GM11168 (cell line): ENCODE measurements around the gene WDCP.
"Not testable (repeated sequence)": the region's sequence is repeated elsewhere in the genome, so short reads cannot be mapped to it uniquely, and the experiment has no call there.

ENCODE experiments used
- in situ Hi-C: fragments of 300-500 bp; cut with MboI; formaldehyde crosslinking; loops from one replicate; pipeline ENCODE4 v1.12.0; 2022; ENCODE audit warnings: low sequenced_read_pairs; ENCODE audit not compliant: unreplicated experiment

Gene WDCP

DNA sequence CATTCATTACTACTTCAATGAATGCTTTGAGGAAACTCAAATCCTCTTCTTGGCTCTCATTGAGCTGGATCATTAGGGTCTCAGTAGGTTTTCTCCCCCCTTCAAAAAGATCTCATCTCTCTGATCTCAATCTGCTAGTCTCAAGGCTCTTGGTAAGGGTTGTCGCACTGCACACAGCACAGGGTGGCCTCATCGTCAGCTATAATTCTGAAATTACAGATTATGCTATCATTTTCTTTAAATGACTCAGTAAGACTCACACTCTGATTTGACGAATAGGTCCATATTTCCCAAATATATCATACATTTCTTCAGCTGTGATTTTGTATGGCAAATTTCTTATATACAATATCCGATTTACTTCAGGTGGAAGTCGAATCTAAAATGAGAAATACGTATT is 26.6 kb upstream of the WDCP start:
- in situ Hi-C loops = no loop called here

DNA sequence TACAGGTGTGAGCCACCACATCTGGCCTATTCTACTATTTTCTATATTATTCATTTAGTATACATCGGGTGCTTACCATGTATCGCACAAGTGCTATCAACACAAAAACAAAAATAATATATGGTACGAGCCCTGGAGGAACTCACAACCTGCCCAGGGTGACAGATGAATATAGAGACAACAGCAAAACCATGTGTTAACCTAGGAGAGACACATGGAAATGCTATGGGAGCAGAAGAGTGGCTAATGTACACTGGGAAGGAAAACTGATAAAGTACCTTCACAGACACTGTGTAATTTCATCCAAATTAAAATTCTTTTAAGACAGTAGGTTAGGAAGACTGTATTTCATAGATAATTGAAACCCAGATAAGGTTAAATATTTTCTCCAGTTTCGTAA is 25.1 kb upstream of the WDCP start:
- in situ Hi-C loops = no loop called here

DNA sequence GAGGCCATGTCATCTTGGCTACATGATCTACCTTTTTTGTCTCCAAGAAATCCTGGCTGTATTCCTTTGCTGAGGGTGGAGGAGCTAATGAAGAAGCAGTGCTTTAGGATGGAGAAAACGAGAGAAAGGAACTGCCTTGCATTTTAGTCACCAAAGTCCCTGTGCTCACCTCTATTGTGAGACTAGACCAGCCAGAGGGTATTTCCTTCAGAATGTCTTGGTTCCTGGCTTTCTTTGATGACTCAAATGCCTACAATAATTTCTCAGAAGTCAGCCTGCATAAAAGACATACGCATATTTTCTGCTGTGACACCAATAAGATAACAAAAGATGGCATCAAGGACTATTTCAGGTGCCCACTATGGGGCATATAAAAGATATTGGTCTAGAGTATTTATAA is 18.1 kb upstream of the WDCP start:
- in situ Hi-C loops = loop anchor here (10.0 kb wide), 1 partner anchor 241 kb away; no protein-coding TSS in a partner anchor

DNA sequence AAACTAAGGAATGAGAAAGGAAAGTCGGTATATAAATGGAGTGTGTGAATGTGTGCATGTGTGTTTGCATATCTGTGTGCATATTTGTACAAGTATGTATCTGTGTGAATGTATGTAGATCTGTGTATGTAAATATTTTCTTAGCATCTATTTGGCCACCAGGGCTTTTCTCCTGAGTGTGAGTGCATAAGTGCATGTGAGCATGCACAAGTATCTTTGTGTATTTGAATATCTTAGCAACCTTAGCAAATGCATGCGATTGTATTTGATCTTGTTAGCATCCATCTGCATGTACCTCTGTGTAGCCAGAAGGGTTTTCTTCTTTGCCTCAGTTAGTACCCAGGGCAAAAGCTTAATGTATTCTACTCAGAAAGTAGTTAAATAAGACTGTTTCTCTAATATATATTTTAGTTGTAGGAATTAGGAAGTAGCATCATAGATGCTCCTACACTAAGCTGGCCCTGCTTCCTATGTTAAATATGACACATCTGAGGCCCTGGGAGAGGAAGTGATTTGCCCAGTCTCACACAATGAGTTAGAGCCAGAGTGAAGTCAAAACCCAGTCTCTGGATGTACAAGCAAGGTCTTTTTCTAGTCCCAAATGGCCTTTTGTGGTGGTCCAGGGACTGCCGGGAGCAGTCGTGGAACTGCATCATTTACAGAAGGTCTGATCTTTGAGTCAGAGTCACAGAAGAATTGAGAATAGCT is 11.5 kb upstream of the WDCP start:
- in situ Hi-C loops = no loop called here

DNA sequence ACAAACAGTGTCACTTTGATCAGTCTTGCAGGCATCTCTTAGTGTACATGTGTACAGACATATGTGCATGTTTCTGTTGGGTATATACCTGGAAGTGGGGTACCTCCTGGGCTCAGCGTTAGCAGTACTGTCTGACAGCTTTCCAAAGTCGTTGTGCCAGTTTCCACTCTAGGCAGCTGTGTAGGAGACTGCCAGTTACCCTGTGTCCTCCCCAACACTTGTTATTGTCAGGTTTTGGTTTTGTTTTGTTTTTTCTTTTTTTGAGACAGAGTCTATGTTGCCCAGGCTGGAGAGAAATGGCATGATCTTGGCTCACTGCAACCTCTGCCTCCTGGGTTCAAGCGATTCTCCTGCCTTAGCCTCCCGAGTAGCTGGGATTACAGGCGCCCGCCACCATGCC is 8.6 kb upstream of the WDCP start:
- in situ Hi-C loops = no loop called here

DNA sequence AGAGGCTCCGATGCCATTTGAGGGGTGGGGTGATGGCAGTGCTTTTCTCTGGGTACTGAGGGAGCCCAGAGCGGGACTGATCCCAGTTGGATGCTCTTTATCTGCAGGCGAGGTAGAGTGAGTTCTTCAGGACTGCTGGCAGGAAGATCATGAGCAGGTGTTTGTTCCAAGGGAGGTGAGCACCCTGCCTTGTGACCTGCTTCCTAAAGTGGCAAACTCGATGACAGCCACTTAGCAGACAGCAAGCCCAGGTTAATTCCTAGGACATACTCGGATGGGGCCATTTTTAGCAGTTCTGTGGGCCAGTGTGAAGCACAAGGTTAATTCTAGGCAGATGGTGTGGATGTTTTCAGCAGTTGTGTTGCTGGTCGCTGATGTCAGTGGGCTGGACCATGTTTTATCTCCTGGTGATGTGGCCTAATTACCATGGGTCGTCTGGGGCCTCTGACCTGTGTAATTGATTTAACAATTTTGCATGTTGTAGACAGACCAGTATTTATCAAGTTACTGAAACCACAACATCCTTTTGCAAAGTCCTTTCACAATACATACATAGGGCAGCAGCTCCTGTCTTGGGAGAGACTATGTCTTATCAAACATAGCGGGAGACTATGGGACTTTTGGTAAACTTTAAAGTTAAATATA is 7.3 kb upstream of the WDCP start:
- in situ Hi-C loops = no loop called here

DNA sequence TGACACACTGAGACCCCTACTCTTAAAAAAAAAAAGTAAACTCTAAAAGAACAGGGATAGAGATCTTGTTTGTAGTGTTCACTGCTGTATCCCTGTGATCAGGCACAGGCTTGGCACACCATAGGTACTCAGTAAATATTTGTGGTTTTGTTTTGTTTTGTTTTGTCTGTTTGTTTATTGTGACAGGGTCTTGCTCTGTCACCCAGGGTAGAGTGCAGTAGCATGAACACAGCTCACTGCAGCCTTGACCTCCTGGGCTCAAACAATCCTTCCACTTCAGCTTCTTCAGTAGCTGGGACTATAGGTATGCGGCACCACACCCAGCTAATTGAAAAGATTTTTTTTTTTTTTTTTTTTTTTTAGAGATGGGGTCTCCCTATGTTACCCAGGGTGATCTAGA is 5.8 kb upstream of the WDCP start:
- in situ Hi-C loops = no loop called here

DNA sequence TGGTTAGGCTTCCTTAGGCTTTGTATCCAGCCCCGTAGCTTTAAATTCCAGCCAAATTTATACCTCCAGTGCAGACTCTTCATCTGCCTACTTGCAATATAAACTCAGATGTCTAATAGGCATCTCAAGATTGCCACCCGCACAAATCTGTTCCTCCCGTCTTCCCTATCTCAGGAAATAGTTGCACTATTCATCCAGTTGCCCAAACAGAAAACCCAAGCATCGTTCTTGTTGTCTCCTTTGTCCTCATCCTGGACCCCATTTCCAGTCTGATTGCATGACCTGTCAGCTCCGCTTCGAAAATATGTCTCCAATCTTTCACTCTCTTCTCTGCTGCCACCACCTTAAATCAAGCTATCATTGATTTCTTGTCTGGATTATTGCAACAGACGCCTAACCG is 4.6 kb upstream of the WDCP start:
- in situ Hi-C loops = no loop called here

DNA sequence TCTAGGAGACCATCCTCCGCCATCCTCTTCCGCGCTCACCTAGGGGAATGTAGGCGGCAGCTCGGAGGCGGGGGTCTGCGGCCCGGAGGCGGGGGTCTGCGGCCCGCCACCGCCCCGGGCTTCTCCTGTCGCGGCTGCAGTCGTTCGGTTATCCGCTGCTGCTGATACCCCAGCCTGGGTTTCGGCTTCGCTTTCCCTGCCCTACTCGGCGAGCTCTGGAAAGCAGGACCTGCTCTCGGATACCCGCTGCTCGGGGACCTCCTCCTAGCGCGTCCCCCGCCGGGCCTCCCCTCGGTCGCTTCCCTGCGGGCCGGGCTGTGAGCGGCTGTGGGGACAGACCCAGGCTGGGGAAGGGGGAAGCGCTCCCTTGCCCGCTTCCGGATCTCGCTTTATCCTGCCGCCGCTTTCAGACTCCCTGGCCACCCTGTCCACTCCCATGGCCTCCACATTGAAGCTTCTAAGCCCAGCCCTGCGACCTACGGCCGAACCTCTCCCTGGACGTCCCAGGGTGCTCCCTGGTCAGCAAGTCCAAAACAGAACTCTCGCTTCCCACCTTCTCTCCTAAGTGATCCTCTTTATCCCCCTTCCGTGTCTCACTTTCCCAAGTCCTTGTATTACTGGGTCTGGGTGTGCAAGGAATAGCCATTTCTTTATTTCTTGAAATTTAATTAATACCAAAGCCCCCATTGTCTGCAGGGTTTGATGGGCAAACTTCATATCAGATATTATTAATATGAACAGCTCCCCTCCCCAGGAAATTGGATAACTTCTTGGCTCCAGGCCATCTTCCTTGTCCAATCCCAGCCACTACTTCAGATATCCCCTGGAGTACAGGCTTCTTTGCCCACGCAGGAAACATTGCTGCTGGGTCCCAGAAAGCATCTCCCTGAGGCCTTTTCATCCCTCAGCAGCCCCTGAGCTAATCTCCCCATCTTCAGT is 3.1 kb upstream of the WDCP start:
- in situ Hi-C loops = no loop called here

DNA sequence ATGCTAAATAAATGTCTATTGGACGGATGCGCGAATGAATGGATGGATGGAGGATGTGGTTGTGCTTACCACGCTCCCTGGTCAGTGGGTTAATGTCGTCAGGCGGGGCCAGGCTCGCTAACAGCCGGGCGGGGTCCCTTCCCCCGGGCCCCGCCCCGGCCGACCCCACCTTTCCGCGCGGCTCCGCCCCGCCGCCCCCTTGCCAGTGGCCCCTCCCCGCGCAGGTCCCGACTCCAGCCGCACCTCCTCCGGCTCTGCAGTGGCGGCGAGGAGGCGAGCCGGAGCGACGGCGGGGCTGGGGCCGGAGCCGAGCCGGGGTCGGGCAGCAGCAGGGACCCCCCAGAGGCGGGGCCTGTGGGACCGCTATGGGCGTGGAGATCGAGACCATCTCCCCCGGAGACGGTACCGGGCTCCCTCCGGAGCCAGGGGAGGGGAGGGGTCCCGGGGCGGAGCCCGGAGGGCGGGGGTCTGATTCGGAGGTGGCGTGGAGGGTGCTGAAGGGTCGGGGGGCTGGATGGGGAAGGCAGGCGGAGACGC is 2.4 kb upstream of the WDCP start, which contains the start of gene FKBP1B:
FKBP1B (plus strand) TSS at position 257 of the 537 bp plus-strand sequence; CDS start at position 366, 109 bp downstream.
- in situ Hi-C loops = no loop called here

DNA sequence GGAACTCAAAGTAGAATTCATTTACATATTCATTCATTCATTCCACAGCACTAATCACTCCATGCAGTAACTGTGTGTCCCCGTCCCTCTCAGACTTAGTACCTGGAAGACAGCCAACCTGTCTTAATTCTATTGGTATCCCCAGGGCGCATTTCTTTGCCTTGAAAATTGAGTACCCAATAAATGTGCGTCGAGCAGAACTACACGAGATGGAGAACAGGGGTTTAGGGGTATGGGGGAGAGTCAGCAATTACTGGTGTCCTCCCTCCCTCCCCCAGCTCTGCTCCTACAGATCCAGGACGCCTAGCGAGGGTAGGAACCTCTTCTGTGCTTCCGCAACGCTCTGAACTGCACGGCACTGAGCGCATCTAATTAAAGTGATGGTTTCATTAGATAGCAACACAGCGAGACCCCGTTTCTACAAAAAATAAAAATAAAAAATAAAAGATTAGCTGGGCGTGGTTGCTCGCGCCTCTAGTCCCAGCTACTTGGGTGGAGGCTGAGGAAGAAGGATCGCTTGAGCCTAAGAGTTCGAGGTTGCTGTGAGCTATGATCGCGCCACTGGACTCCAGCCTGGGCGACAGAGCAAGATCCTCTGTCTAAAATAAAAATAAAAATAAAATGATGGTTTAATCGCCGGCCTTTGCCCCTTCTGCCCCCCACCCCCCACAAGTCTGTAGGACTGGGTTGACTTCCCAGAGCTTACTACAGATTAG is 1.7 kb upstream of the WDCP start:
- in situ Hi-C loops = no loop called here

DNA sequence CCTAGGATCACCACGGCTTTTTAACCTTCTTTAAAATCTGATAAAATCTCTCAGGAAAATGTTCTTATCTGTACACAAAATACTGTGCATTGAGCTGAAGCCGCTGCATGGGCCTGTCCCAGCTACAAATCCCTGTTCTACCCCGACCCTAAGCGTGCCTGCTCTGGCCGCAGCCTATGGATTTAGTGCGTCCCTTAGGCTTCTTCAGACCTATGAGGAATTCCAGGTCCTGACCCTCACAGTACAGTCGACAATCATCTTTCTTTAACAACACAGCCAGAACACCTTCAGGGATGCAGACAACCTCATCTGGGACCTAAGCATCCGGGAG is 477 bp upstream of the WDCP start:
- in situ Hi-C loops = no loop called here

DNA sequence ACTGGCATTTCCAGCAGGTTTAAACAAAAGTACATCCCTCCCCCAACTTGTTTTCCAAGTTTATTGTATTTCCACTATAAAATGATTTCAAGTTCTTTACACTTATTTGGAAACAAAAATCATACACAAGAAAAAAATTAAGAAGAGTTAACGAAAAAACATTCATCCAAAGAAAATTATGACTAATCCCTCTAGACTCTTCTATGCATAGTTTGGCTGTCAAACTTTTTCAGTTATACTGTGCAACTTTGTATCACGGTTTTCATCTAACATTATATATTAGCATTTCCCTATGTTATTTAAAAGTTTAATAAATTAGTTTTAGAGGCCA is 627 bp downstream of the WDCP start:
- in situ Hi-C loops = no loop called here

DNA sequence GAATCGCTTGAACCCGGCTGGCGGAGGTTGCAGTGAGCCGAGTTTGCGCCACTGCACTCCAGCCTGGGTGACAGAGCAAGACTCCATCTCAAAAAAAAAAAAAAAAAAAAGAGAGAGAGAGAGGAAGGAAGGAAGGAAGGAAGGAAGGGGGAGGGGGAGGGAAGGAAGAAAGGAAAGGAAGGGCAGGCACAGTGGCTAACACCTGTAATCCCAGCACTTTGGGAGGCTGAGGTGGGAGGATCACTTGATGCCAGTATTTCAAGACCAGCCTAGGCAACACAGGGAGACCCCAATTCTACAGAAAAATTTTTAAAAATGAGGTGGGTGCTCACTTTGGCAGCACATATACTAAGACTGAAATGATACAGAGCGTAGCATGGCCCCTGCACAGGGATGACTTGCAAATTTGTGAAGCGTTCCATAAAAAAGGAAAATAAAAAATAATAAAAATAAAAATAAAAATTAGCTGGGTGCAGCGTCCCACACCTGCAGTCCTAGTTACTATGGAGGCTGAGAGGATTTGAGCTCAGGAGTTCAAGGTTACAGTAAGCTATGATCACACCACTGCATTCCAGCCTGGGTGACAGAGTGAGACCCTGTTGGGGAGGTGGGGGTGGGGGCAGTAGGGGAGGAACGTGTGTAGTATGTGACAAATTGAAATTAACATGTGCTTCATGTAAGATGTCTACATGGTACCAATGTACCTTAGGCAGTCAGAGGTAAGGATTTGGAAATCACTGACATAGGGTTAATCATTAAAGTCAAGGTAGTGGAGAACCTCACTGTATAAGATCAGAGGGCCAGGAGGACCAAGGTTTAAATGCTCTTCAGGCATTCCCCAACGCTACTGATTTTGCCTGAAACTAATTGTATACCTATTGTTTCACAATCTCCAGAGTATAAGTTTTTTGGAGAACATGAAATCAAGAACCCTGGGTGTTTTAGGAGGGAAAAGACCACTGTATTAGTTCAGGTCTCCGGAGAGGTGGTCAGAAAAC is 1.4 kb downstream of the WDCP start:
- in situ Hi-C loops = no loop called here

DNA sequence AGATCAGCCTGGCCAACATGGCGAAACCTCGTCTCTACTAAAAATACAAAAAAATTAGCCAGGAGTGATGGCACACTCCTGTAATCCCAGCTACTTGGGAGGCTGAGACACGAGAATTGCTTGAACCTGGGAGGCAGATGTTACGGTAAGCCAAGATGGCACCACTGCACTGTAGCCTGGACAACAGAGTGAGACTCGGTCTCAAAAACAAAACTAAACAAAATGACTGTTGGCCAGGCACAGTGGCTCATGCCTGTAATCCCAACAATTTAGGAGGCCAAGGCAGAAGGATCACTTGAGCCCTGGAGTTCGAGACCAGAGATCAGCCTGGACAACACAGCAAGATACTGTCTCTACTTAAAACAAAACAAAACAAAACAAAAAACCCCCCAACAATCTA is 4.1 kb downstream of the WDCP start:
- in situ Hi-C loops = not testable (repeated sequence)

DNA sequence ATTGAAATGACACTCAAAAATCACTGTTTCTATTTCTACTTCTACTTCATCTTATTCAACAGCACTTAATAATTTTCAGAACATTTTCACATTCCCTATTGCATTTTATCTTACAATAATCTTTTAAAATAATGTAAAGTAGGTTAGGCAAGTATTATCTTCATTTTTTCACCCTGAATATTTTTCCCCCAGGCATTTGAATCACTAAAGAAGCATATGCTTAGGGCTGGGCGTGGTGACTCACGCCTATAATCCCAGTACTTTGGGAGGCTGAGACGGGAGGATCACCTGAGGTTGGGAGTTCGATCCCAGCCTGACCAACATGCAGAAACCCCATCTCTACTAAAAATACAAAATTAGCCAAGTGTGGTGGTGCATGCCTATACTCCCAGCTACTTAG is 6.7 kb downstream of the WDCP start:
- in situ Hi-C loops = no loop called here

DNA sequence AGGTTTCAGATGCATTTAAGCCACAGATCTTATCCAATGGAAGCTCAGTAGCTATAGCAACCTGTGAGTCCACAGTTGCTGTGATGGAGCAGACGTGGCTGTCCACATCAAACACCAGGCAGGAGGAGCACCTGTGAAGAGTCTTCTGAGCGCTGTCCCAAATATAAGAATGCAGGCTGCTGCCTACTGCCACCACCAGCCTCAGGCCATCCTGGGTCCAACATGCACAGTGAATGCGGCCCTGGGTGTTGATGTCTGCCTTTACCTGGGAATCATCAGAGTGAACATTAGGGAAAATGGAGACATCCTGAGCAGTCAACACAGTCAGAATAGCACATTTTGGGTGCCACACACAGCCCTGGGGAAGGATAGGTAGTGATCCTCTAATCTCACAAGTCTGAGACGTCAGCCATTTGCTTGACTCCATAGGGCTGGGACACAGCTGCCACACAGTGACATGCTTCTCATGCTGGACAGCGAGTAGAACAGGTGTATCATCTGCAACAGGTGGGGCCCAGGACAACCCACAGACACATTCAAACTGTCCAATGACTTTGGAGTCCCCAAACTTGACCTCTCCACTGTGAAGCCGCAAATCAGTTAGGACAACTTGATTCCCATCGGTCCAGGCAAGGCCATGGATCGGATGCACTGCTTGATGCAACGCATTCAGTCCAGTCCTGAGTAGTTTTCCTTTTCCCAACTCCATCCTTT is 8.2 kb downstream of the WDCP start:
- in situ Hi-C loops = no loop called here

DNA sequence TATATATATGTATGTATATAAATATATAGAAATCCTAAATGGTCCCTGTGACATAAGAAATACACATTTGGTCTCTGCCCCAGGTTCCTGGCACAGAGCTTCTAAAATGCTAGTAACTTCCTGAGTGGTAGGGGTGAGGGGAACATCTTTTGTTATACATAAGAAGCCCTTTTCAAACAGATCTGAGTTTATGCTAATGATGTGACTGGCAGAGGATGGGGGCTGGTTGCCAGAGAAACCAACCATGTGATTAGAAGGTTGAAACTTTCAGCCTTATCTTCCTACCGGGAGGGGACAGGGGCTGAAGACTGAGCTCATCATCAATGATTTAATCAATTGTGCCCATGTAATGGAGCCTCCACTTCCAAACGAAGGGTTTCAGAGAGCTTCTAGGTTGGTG is 21.0 kb downstream of the WDCP start:
- in situ Hi-C loops = no loop called here
